Large intestine (tissue), 12 donors: Measurements from ENCODE around the gene TEX261. TPM values are rescaled to one million over a fixed set of nuclear protein-coding genes. Genes with fewer than 3 reads are reported as not detected.
"Not testable (repeated sequence)": the region's sequence is repeated elsewhere in the genome, so short reads cannot be mapped to it uniquely, and the experiment has no call there.

Experiments used
- DNase-seq, 2 donors: peaks; one replicate each; pipeline versions ENCODE4 v3.0.0 to v3.0.0-alpha.2; 2013
- H3K27ac ChIP-seq: one replicate; pipeline ENCODE4 v1.5.1; 2013; ENCODE audit warnings: low read length
- H3K27me3 ChIP-seq: 2 replicates; pipeline ENCODE4 v1.6.1; 2013; ENCODE audit warnings: low read length; ENCODE audit not compliant: control insufficient read depth, insufficient read depth
- H3K36me3 ChIP-seq: 2 replicates; pipeline ENCODE4 v1.6.1; 2013; ENCODE audit warnings: low read length; ENCODE audit not compliant: control insufficient read depth, insufficient read depth
- H3K4me1 ChIP-seq: one replicate; pipeline ENCODE4 v1.6.1; 2013; ENCODE audit warnings: low read length; ENCODE audit not compliant: control insufficient read depth, insufficient read depth
- H3K4me3 ChIP-seq: one replicate; pipeline ENCODE4 v1.5.1; 2013; ENCODE audit warnings: low read length
- H3K9me3 ChIP-seq: one replicate; pipeline ENCODE4 v1.6.1; 2013; ENCODE audit warnings: mild to moderate bottlenecking, low read depth, low read length, moderate library complexity; ENCODE audit not compliant: control insufficient read depth
- whole genome bisulfite sequencing: methylation state at CpG from one replicate; pipeline ENCODE4 v1.1.5; 2013; ENCODE audit warnings: low lambda C conversion rate; ENCODE audit not compliant: insufficient coverage; 5-methylcytosine and 5-hydroxymethylcytosine counted together
- long read RNA-seq, 11 donors: transcript quantifications; one replicate each; lab custom pipeline, GENCODE V29; 2026
- polyA plus RNA-seq: library from polyadenylated mRNA; unstranded; fragments of 120-200 nt; gene quantifications from one replicate; pipeline ENCODE4 v1.2.1, GENCODE V29; 2013

Gene TEX261
- polyA plus RNA-seq = 43.6 TPM
- long read RNA-seq, donor 1, partial matches to known transcripts = 0 of 7 reads
- long read RNA-seq, donor 1, other reads (novel, unspliced or antisense) = 0 of 7 reads
- long read RNA-seq, donor 2, transcript TEX261-206 (4 exons, 590 nt) = minor isoform, 7 of 22 reads
- long read RNA-seq, donor 2, transcript TEX261-201 (6 exons, 3,441 nt) = major isoform, 11 of 22 reads
- long read RNA-seq, donor 2, partial matches to known transcripts = 0 of 22 reads
- long read RNA-seq, donor 2, other reads (novel, unspliced or antisense) = 0 of 22 reads
- long read RNA-seq, donor 3 = 0 reads
- long read RNA-seq, donor 4 = 0 reads
- long read RNA-seq, donor 5, transcript TEX261-201 (6 exons, 3,441 nt) = major isoform, 10 of 15 reads
- long read RNA-seq, donor 5, partial matches to known transcripts = 0 of 15 reads
- long read RNA-seq, donor 5, other reads (novel, unspliced or antisense) = 0 of 15 reads
- long read RNA-seq, donor 6, transcript TEX261-201 (6 exons, 3,441 nt) = major isoform, 7 of 13 reads
- long read RNA-seq, donor 6, partial matches to known transcripts = 0 of 13 reads
- long read RNA-seq, donor 6, other reads (novel, unspliced or antisense) = 0 of 13 reads
- long read RNA-seq, donor 7, transcript TEX261-201 (6 exons, 3,441 nt) = major isoform, 5 of 9 reads
- long read RNA-seq, donor 7, partial matches to known transcripts = 0 of 9 reads
- long read RNA-seq, donor 7, other reads (novel, unspliced or antisense) = 0 of 9 reads
- long read RNA-seq, donor 8, transcript TEX261-206 (4 exons, 590 nt) = major isoform, 10 of 22 reads
- long read RNA-seq, donor 8, transcript TEX261-201 (6 exons, 3,441 nt) = minor isoform, 8 of 22 reads
- long read RNA-seq, donor 8, partial matches to known transcripts = 0 of 22 reads
- long read RNA-seq, donor 8, other reads (novel, unspliced or antisense) = 0 of 22 reads
- long read RNA-seq, donor 9, transcript TEX261-201 (6 exons, 3,441 nt) = major isoform, 11 of 17 reads
- long read RNA-seq, donor 9, partial matches to known transcripts = 0 of 17 reads
- long read RNA-seq, donor 9, other reads (novel, unspliced or antisense) = 0 of 17 reads
- long read RNA-seq, donor 10, transcript TEX261-201 (6 exons, 3,441 nt) = major isoform, 12 of 16 reads
- long read RNA-seq, donor 10, partial matches to known transcripts = 0 of 16 reads
- long read RNA-seq, donor 10, other reads (novel, unspliced or antisense) = 0 of 16 reads
- long read RNA-seq, donor 11, transcript TEX261-206 (4 exons, 590 nt) = major isoform, 5 of 12 reads
- long read RNA-seq, donor 11, transcript TEX261-201 (6 exons, 3,441 nt) = major isoform, 5 of 12 reads
- long read RNA-seq, donor 11, partial matches to known transcripts = 0 of 12 reads
- long read RNA-seq, donor 11, other reads (novel, unspliced or antisense) = 0 of 12 reads

GRCh38 chr2:70994699-70995425 lies at the start of gene TEX261:
Gene TEX261 (minus strand): TSS chr2:70994873. CDS start chr2:70994757, 116 bp downstream.
- no CpG with 5 or more reads among the region's 65 CpGs for WGBS
- peak within 1 kb of the TSS; percentile 90 for H3K4me3 ChIP-seq
- peak; percentile 76 to 93 for DNase-seq
- H3K9me3 ChIP-seq = no peaks in the 10 kb centered on the region
- H3K36me3 ChIP-seq = peaks cover 21% of the 10 kb centered on the region
- no peaks in the 10 kb centered on the region for H3K27me3 ChIP-seq
- H3K4me1 ChIP-seq = peaks cover 9% of the 10 kb centered on the region
- H3K27ac ChIP-seq = peak within 1 kb of the TSS; percentile 70

- no peak overlapping the region for H3K27ac ChIP-seq
- no peaks in the 10 kb centered on the region for H3K9me3 ChIP-seq
- no peaks in the 10 kb centered on the region for H3K4me1 ChIP-seq
- no peak for DNase-seq
- no peaks in the 10 kb centered on the region for H3K36me3 ChIP-seq
- WGBS = no CpG with 5 or more reads among the region's 36 CpGs
- no peak overlapping the region for H3K4me3 ChIP-seq
- no peaks in the 10 kb centered on the region for H3K27me3 ChIP-seq
These were observed 49.1 kb upstream of the TEX261 start for GRCh38 chr2:71043531-71044407.

- 54% methylated on average over 2 of the region's 4 CpGs for WGBS
- Histone ChIP-seq H3K27me3 (no peaks in the 10 kb centered on the region), H3K4me1 (no peaks in the 10 kb centered on the region), H3K9me3 (no peaks in the 10 kb centered on the region), H3K4me3 (no peak overlapping the region), H3K36me3 (no peaks in the 10 kb centered on the region), H3K27ac (no peak overlapping the region)
- DNase-seq = no peak
These were observed 47.6 kb upstream of the TEX261 start for GRCh38 chr2:71042287-71042686.

GRCh38 chr2:71036296-71036695 lies 41.6 kb upstream of the TEX261 start:
- H3K9me3 ChIP-seq, H3K4me3 ChIP-seq, H3K36me3 ChIP-seq, H3K27ac ChIP-seq, H3K4me1 ChIP-seq, DNase-seq, H3K27me3 ChIP-seq: not testable (repeated sequence)
- WGBS = no CpG with 5 or more reads among the region's 8 CpGs

GRCh38 chr2:71023553-71024243 lies 29.0 kb upstream of the TEX261 start:
- no CpG with 5 or more reads among the region's 15 CpGs for WGBS
- H3K4me1 ChIP-seq, H3K27me3 ChIP-seq, DNase-seq, H3K27ac ChIP-seq, H3K4me3 ChIP-seq, H3K9me3 ChIP-seq, H3K36me3 ChIP-seq: not testable (repeated sequence)

- no CpG with 5 or more reads among the region's 14 CpGs for WGBS
- H3K27ac ChIP-seq, H3K4me3 ChIP-seq, H3K36me3 ChIP-seq, H3K9me3 ChIP-seq, H3K27me3 ChIP-seq, DNase-seq, H3K4me1 ChIP-seq: not testable (repeated sequence)
These were observed 26.7 kb upstream of the TEX261 start for GRCh38 chr2:71021394-71021793.

GRCh38 chr2:71019989-71020388 lies 25.3 kb upstream of the TEX261 start:
- H3K27ac ChIP-seq, H3K27me3 ChIP-seq, DNase-seq, H3K4me1 ChIP-seq, H3K36me3 ChIP-seq, H3K9me3 ChIP-seq, H3K4me3 ChIP-seq: not testable (repeated sequence)
- WGBS = 100% methylated on average over 5 of the region's 6 CpGs

- Histone ChIP-seq H3K9me3 (no peaks in the 10 kb centered on the region), H3K27me3 (no peaks in the 10 kb centered on the region), H3K36me3 (no peaks in the 10 kb centered on the region), H3K27ac (no peak overlapping the region), H3K4me3 (no peak overlapping the region), H3K4me1 (no peaks in the 10 kb centered on the region)
- no CpG with 5 or more reads among the region's 8 CpGs for WGBS
- no peak for DNase-seq
These were observed 24.0 kb upstream of the TEX261 start for GRCh38 chr2:71018625-71019024.
